NK-92 treated with Interleukin-12 subunit alpha and Interleukin-12 subunit beta, amount 100 ng/mL, for 24 hours (cell line): Measurements from ENCODE around the gene ARHGDIG.
"Not testable (repeated sequence)": the region's sequence is repeated elsewhere in the genome, so short reads cannot be mapped to it uniquely, and the experiment has no call there.

Source experiments
- DNase-seq: peaks from one replicate; lab custom pipeline; 2025; lab: John Stamatoyannopoulos, UW

Gene ARHGDIG

GRCh38 chr16:263944-264343, 16.4 kb upstream of the ARHGDIG start:
- no peak for DNase-seq

GRCh38 chr16:264440-264951, 15.9 kb upstream of the ARHGDIG start:
- no peak for DNase-seq

- no peak for DNase-seq
These were observed 15.3 kb upstream of the ARHGDIG start for GRCh38 chr16:265002-265529.

- no peak for DNase-seq
These were observed 14.7 kb upstream of the ARHGDIG start for GRCh38 chr16:265711-266110.

GRCh38 chr16:266258-267164, 13.9 kb upstream of the ARHGDIG start:
- no peak for DNase-seq

- DNase-seq = not testable (repeated sequence)
These were observed 12.8 kb upstream of the ARHGDIG start for GRCh38 chr16:267562-267961.

GRCh38 chr16:268141-269053, 12.0 kb upstream of the ARHGDIG start:
- DNase-seq = no peak

- no peak for DNase-seq
These were observed 11.2 kb upstream of the ARHGDIG start for GRCh38 chr16:269061-269796.

- DNase-seq = no peak
These were observed 9.8 kb upstream of the ARHGDIG start for GRCh38 chr16:270381-271255.

GRCh38 chr16:272633-273546, 7.5 kb upstream of the ARHGDIG start:
- no peak for DNase-seq

GRCh38 chr16:273547-274421, 6.6 kb upstream of the ARHGDIG start:
- DNase-seq = no peak

GRCh38 chr16:275041-275641, 5.2 kb upstream of the ARHGDIG start:
- no peak for DNase-seq

- DNase-seq = no peak
These were observed 4.6 kb upstream of the ARHGDIG start, which contains the start of gene RGS11 for GRCh38 chr16:275786-276232. Gene RGS11, minus strand, starts transcription at chr16:275944. Its CDS starts 33 bp downstream, at chr16:275911.

- no peak for DNase-seq
These were observed 3.8 kb upstream of the ARHGDIG start for GRCh38 chr16:276426-277077.

- no peak for DNase-seq
These were observed 1.5 kb upstream of the ARHGDIG start for GRCh38 chr16:278863-279366.

GRCh38 chr16:279531-279930, 860 bp upstream of the ARHGDIG start:
- DNase-seq = no peak

- DNase-seq = no peak
These were observed 358 bp upstream of the ARHGDIG start for GRCh38 chr16:280005-280460.
